Measurements from ENCODE around the gene TXNDC11.

The TXNDC11 gene

GRCh38 chr16:11686713-11687380, 55.8 kb downstream of the TXNDC11 start:
- DNase-seq, result no peak

GRCh38 chr16:11685844-11686618, 56.6 kb downstream of the TXNDC11 start:
- no peak for DNase-seq

- no peak for DNase-seq
These were observed 58.2 kb downstream of the TXNDC11 start for GRCh38 chr16:11684231-11685025.

GRCh38 chr16:11683145-11683544, 59.5 kb downstream of the TXNDC11 start:
- DNase-seq, result no peak

- DNase-seq, result peak; percentile 40
These were observed 60.0 kb downstream of the TXNDC11 start for GRCh38 chr16:11682655-11683096.

- DNase-seq, result peak; percentile 70
These were observed 60.5 kb downstream of the TXNDC11 start for GRCh38 chr16:11681976-11682654.

GRCh38 chr16:11681556-11681955, 61.1 kb downstream of the TXNDC11 start:
- no peak for DNase-seq

- no peak for DNase-seq
These were observed 62.4 kb downstream of the TXNDC11 start for GRCh38 chr16:11679941-11680911.

- no peak for DNase-seq
These were observed 63.4 kb downstream of the TXNDC11 start for GRCh38 chr16:11679250-11679649.

- no peak for DNase-seq
These were observed 64.4 kb downstream of the TXNDC11 start for GRCh38 chr16:11677959-11678881.

GRCh38 chr16:11677451-11677951, 65.2 kb downstream of the TXNDC11 start:
- DNase-seq, result no peak

GRCh38 chr16:11676799-11677198, 65.9 kb downstream of the TXNDC11 start:
- no peak for DNase-seq

GRCh38 chr16:11675561-11676511, 66.8 kb downstream of the TXNDC11 start:
- no peak for DNase-seq

GRCh38 chr16:11674818-11675560, 67.7 kb downstream of the TXNDC11 start:
- DNase-seq, result peak; percentile 30

- DNase-seq, result no peak
These were observed 68.4 kb downstream of the TXNDC11 start for GRCh38 chr16:11674001-11674817.

GRCh38 chr16:11673091-11674000, 69.3 kb downstream of the TXNDC11 start:
- no peak for DNase-seq
